Choroid plexus epithelial cell (primary cell): Measurements from ENCODE around the gene METTL9.
"Not testable (repeated sequence)": the region's sequence is repeated elsewhere in the genome, so short reads cannot be mapped to it uniquely, and the experiment has no call there.

Experiments
- DNase-seq: peaks from one replicate; pipeline ENCODE4 v3.0.0-alpha.2; 2010; ENCODE audit warnings: low read depth
- H3K4me3 ChIP-seq: 2 replicates; pipeline ENCODE4 v1.5.1; 2011; ENCODE audit warnings: low read depth, mild to moderate bottlenecking, control low read depth, low read length, moderate library complexity
- TF ChIP-seq, protein P1 (sequence below): conservative IDR thresholded peaks from 2 replicates; pipeline ENCODE4 v1.5.1; 2011; ENCODE audit warnings: low read depth, mild to moderate bottlenecking, control low read depth, inconsistent platforms, low read length, moderate library complexity

The METTL9 gene

DNA sequence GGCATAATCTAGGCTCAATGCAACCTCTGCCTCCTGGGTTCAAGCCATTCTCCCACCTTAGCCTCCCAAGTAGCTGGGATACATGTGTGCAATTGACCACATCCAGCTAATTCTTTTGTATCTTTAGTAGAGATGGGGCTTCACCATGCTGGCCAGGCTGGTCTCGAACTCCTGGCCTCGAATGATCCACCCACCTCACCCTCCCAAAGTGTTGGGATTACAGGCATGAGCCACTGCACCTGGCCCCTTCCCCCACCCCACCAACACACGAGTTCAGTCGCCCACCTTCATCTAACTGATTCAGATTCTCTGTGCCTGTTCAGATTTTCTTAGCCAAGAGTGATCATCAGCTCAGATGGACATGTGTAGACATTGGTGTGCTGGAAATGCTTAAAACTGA, 25.0 kb upstream of the METTL9 start:
- TF ChIP-seq, protein P1, sequence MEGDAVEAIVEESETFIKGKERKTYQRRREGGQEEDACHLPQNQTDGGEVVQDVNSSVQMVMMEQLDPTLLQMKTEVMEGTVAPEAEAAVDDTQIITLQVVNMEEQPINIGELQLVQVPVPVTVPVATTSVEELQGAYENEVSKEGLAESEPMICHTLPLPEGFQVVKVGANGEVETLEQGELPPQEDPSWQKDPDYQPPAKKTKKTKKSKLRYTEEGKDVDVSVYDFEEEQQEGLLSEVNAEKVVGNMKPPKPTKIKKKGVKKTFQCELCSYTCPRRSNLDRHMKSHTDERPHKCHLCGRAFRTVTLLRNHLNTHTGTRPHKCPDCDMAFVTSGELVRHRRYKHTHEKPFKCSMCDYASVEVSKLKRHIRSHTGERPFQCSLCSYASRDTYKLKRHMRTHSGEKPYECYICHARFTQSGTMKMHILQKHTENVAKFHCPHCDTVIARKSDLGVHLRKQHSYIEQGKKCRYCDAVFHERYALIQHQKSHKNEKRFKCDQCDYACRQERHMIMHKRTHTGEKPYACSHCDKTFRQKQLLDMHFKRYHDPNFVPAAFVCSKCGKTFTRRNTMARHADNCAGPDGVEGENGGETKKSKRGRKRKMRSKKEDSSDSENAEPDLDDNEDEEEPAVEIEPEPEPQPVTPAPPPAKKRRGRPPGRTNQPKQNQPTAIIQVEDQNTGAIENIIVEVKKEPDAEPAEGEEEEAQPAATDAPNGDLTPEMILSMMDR: no peak
- no peak for DNase-seq
- no peak overlapping the region for H3K4me3 ChIP-seq

DNA sequence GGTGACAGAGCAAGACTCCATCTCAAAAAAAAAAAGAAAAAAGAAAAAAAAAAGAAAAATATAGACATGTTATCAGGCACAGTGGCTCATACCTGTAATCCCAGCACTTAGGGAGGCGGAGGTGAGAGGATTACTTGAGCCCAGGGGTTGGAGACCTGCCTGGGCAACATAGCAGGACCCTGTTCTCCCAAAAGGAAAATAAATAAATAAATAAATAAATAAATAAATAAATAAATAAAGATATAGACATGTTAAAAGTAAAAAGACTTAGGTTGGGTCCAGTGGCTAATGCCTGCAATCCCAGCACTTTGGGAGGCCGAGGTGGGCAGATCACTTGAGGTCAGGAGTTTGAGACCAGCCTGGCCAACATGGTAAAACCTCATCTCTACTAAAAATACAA, 23.1 kb upstream of the METTL9 start:
- DNase-seq, H3K4me3 ChIP-seq: not testable (repeated sequence)

DNA sequence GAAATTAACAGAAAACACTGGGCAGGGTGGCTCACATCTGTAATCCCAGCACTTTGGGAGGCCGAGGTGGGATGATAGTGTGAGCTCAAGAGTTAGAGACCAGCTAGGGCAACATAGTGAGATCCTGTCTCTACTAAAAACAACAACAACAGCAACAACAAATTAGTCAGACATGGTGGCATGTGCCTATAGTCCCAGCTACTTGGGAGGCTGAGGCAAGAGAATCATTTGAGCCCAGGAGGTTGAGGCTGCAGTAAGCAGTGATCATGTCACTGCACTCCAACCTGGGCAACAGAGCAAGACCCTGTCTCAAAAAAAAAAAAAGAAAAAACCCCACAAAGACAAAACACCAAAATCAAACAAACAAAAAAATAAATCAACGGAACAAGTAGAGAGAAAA, 21.9 kb upstream of the METTL9 start:
- DNase-seq, H3K4me3 ChIP-seq: not testable (repeated sequence)

DNA sequence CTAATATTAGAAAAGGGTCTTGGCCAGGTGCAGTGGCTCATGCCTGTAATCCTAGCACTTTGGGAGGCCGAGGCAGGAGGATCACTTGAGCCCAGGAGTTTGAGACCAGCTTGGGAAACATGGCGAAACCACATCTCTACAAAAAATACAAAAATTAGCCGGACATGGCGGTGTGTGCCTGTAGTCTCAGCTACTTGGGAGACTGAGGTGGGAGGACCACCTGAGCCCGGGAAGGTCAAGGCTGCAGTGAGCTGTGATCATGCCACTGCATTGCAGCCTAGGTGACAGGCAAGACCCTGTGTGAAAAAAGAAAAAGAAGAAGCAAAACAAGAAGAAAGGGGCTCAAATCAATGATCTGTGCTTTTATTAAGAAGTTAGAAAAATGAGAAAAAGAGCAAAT, 21.1 kb upstream of the METTL9 start:
- not testable (repeated sequence) for H3K4me3 ChIP-seq, DNase-seq

DNA sequence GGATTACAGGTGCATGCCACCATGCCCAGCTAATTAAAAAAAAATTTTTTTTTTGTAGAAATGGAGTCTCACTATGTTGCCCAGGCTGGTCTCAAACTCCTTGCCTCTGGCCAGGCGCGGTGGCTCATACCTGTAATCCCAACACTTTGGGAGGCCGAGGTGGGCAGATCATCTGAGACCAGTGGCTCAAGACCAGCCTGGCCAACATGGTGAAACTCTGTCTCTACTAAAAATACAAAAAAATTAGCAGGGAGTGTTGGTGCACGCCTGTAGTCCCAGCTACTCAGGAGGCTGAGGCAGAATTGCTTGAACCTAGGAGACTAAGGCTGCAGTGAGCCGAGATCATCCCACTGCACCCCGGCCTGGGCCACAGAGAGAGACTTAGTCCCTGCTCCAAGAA, 19.2 kb upstream of the METTL9 start:
- not testable (repeated sequence) for H3K4me3 ChIP-seq, DNase-seq

DNA sequence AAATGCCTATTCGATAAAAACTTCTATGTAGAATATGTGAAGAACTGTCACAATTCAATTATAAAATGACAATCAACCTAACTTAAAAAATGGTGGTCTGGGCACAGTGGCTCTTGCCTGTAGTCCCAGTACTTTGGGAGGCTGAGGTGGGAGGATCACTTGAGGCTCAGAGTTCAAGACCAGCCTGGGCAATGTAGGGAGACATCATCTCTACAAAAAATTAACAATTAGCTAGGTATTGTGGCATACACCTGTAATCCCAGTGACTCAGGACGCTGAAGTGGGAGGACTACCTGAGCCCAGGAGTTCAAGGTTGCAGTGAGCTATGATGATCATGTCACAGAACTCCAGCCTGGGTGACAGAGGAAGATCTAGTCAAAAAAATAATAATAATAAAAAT, 18.6 kb upstream of the METTL9 start:
- DNase-seq: no peak
- no peak overlapping the region for H3K4me3 ChIP-seq
- TF ChIP-seq, protein P1: no peak

DNA sequence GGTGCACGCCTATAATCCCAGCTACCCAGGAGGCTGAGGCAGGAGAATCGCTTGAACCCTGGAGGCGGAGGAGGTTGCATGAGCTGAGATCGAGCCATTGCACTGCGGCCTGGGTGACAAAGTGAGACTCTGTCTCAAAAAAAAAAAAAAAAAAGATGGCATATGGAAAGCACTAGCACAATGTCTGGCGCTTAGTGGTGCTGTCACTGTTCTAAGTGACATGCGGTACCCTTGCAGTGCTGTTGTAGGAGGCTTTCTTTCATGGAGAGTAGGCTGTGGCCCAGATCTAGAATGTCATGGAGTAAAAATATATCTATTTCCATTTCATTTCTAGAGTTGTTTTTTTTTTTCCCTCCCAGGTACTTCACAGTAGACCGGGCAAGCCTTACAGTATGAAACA, 14.6 kb upstream of the METTL9 start:
- DNase-seq: no peak
- H3K4me3 ChIP-seq: no peak overlapping the region
- TF ChIP-seq, protein P1: no peak

DNA sequence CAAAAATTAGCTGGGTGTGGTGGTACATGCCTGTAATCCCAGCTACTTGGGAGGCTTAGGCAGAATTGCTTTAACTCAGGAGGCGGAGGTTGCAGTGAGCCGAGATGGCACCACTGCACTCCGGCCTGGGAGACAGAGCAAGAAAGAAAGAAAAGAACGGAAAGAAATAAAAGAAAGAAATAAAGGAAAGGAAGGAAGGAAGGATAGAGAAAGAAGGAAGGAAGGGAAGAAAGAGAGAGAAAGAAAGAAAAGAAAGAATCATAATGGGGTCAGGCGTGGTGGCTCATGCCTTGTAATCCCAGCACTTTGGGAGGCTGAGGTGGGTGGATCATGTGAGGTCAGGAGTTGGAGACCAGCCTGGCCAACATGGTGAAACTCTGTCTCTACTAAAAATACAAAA, 10.8 kb upstream of the METTL9 start:
- DNase-seq, H3K4me3 ChIP-seq: not testable (repeated sequence)

DNA sequence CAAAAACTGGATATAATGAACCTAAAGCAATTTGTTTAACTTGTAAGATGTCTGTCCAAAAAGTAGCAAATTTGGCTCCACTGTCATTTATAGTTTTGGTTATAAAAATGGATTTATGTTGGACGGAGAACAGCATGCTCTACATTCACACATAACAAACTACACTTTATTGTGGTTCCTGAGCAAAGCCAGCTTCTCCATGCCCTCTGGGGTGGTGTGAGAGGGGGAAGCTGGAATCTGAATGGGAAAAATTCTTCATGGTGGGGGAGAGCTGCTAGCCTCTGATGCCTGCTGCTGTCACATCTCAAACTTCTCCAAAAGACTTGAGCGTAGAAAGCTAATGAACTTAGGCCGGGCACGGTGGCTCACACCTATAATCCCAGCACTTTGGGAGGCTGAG, 9.8 kb upstream of the METTL9 start:
- no peak overlapping the region for H3K4me3 ChIP-seq
- TF ChIP-seq, protein P1: no peak
- no peak for DNase-seq

DNA sequence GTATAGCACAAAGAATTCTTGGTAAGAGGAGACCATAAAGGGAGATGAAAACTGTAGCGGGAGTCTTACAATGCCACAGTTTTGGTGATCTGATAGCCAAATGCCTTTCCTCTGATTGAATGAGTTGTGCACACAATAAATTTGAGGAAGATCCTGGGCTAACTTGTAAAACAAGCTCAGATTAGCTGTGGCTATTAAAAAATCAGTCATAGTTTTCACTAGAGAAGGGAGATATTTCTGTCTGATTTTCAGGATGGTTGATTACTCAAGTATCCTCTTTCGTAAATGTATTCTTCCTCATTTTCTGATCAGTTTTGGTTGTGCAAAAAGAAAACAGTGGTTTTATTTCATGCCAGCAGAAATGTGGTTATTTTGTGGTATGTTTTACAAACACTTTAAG, 9.1 kb upstream of the METTL9 start:
- no peak overlapping the region for H3K4me3 ChIP-seq
- DNase-seq: no peak
- TF ChIP-seq, protein P1: no peak
